Measurements from ENCODE around the gene TEAD3. TPM values are rescaled to one million over a fixed set of nuclear protein-coding genes. Genes with fewer than 3 reads are reported as not detected.

TEAD3 gene
- total and polyA plus RNA-seq, 4 donors = 1.9 to 6.8 (median 4.5) TPM

GRCh38 chr6:35461270-35461669 lies 35.6 kb downstream of the TEAD3 start:
- Histone ChIP-seq H3K4me1 (ENCODE audit: control insufficient read depth in 4 of 4, insufficient read depth in 4 of 4, low read length in 3 of 4) (peaks cover 0 to 2% (median 0%) of the 10 kb centered on the region in 4 donors), H3K4me3 (ENCODE audit: low read depth in 1 of 3, low read length in 3 of 3) (no peak overlapping the region), H3K9me3 (ENCODE audit: control insufficient read depth in 4 of 4, low read length in 3 of 4) (no peaks in the 10 kb centered on the region), H3K36me3 (ENCODE audit: control insufficient read depth in 4 of 4, insufficient read depth in 3 of 4, low read depth in 1 of 4, low read length in 3 of 4) (no peaks in the 10 kb centered on the region), H3K9ac (ENCODE audit: low read depth in 1 of 2, low read length in 2 of 2) (no peak overlapping the region), H3K27ac (ENCODE audit: low read depth in 1 of 2, low read length in 2 of 2) (no peak overlapping the region), H3K27me3 (ENCODE audit: control insufficient read depth in 4 of 4, insufficient read depth in 4 of 4, low read length in 3 of 4) (no peaks in the 10 kb centered on the region)
- no peak for DNase-seq (ENCODE audit: low spot score)
- 98% methylated on average over 3 of the region's 3 CpGs for WGBS
- TF ChIP-seq NR2F2 (IDR thresholded peaks at IDR 0.05) (no peak), JUND (IDR thresholded peaks at IDR 0.05) (no peak), ZBTB33 (IDR thresholded peaks at IDR 0.05) (no peak), YY1 (IDR thresholded peaks at IDR 0.05) (no peak), MAX (IDR thresholded peaks at IDR 0.05) (no peak), SP1 (IDR thresholded peaks at IDR 0.05) (no peak), CTCF (IDR thresholded peaks at IDR 0.05; ENCODE audit: low read depth, low read length, missing input control) (no peak)

DNA sequence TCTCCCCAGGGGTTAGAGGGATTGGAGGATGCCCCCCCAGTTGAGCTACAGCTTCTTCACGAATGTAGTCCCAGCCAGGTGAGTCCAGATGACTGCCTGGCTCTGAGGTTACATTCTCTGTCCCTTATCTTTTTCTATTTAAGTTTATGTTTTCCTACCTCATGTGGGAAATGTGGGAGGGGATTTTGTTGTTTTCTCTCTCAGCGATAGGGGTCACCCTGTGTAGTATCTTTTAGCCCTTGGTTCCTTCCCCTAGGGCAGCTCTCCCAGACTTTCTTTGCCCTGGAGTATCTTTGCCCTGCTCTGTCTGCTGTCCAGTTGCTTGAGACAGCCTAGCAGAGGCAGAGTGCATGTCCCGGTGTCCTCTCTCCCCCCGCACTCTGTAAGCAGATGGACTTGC lies 39.0 kb downstream of the TEAD3 start:
- Histone ChIP-seq H3K4me1 (ENCODE audit: control insufficient read depth in 4 of 4, insufficient read depth in 4 of 4, low read length in 3 of 4) (peaks cover 0 to 7% (median 4%) of the 10 kb centered on the region in 4 donors), H3K27me3 (ENCODE audit: control insufficient read depth in 4 of 4, insufficient read depth in 4 of 4, low read length in 3 of 4) (no peaks in the 10 kb centered on the region), H3K36me3 (ENCODE audit: control insufficient read depth in 4 of 4, insufficient read depth in 3 of 4, low read depth in 1 of 4, low read length in 3 of 4) (no peaks in the 10 kb centered on the region), H3K9me3 (ENCODE audit: control insufficient read depth in 4 of 4, low read length in 3 of 4) (no peaks in the 10 kb centered on the region), H3K27ac (ENCODE audit: low read depth in 1 of 2, low read length in 2 of 2) (no peak overlapping the region), H3K9ac (ENCODE audit: low read depth in 1 of 2, low read length in 2 of 2) (no peak overlapping the region), H3K4me3 (ENCODE audit: low read depth in 1 of 3, low read length in 3 of 3) (no peak overlapping the region)
- TF ChIP-seq TAF1 (conservative IDR thresholded peaks at IDR 0.05) = no peak
- no peak for TF ChIP-seq NR2F2 (IDR thresholded peaks at IDR 0.05)
- TF ChIP-seq HNF4G (IDR thresholded peaks at IDR 0.05) = no peak
- no peak for TF ChIP-seq GABPA (IDR thresholded peaks at IDR 0.05 in 1 of 2, conservative IDR thresholded peaks at IDR 0.05 in 1 of 2)
- TF ChIP-seq REST (IDR thresholded peaks at IDR 0.05) = no peak
- TF ChIP-seq, protein P1, sequence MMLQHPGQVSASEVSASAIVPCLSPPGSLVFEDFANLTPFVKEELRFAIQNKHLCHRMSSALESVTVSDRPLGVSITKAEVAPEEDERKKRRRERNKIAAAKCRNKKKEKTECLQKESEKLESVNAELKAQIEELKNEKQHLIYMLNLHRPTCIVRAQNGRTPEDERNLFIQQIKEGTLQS (IDR thresholded peaks at IDR 0.05) = no peak
- TF ChIP-seq RXRA (IDR thresholded peaks at IDR 0.05) = no peak
- TF ChIP-seq EGR1 (IDR thresholded peaks at IDR 0.05; ENCODE audit: low read depth in 2 of 2) = no peak
- TF ChIP-seq RAD21 (IDR thresholded peaks at IDR 0.05) = no peak
- no peak for TF ChIP-seq ZBTB33 (IDR thresholded peaks at IDR 0.05)
- no peak for TF ChIP-seq SP1 (IDR thresholded peaks at IDR 0.05)
- TF ChIP-seq FOXA1 (IDR thresholded peaks at IDR 0.05) = no peak
- no peak for TF ChIP-seq JUND (IDR thresholded peaks at IDR 0.05)
- TF ChIP-seq MAX (IDR thresholded peaks at IDR 0.05) = no peak
- no peak for TF ChIP-seq FOXA2 (IDR thresholded peaks at IDR 0.05)
- no peak for DNase-seq (ENCODE audit: low spot score)
- WGBS = 85% methylated on average over 4 of the region's 4 CpGs

Measured in liver (tissue), 9 donors.